Measurements from ENCODE around the gene VEGFB.

Gene VEGFB

GRCh38 chr11:64244107-64244506, 9.7 kb downstream of the VEGFB start:
- TF ChIP-seq POLR2AphosphoS5 (IDR thresholded peaks at IDR 0.05; ENCODE audit: low read depth, low read length) (no peak), FOXP2 (optimal IDR thresholded peaks at IDR 0.05; ENCODE audit: borderline replicate concordance, extremely low read depth, extremely low read length, insufficient read depth) (no peak), TAF1 (IDR thresholded peaks at IDR 0.05; ENCODE audit: borderline replicate concordance, insufficient read depth, low read length) (no peak), REST (IDR thresholded peaks at IDR 0.05; ENCODE audit: insufficient read depth in 1 of 2, low read depth in 2 of 2, low read length in 2 of 2) (no peak), SIN3A (IDR thresholded peaks at IDR 0.05; ENCODE audit: borderline replicate concordance, insufficient read depth, low read length) (no peak)

GRCh38 chr11:64244966-64245365, 10.6 kb downstream of the VEGFB start:
- no peak for TF ChIP-seq FOXP2 (optimal IDR thresholded peaks at IDR 0.05; ENCODE audit: borderline replicate concordance, extremely low read depth, extremely low read length, insufficient read depth)

- TF ChIP-seq FOXP2 (optimal IDR thresholded peaks at IDR 0.05; ENCODE audit: borderline replicate concordance, extremely low read depth, extremely low read length, insufficient read depth) (no peak), POLR2AphosphoS5 (IDR thresholded peaks at IDR 0.05; ENCODE audit: low read depth, low read length) (no peak), TAF1 (IDR thresholded peaks at IDR 0.05; ENCODE audit: borderline replicate concordance, insufficient read depth, low read length) (no peak), REST (IDR thresholded peaks at IDR 0.05; ENCODE audit: insufficient read depth in 1 of 2, low read depth in 2 of 2, low read length in 2 of 2) (no peak), SIN3A (IDR thresholded peaks at IDR 0.05; ENCODE audit: borderline replicate concordance, insufficient read depth, low read length) (no peak; the same call in 1 of the 2 replicates)
Measured at GRCh38 chr11:64245401-64245796, 11.0 kb downstream of the VEGFB start.

GRCh38 chr11:64245797-64246620, 11.6 kb downstream of the VEGFB start:
- TF ChIP-seq POLR2AphosphoS5 (IDR thresholded peaks at IDR 0.05; ENCODE audit: low read depth, low read length) (peak; percentile 40), SIN3A (IDR thresholded peaks at IDR 0.05; ENCODE audit: borderline replicate concordance, insufficient read depth, low read length) (0 out of 2 replicates have a peak, but pooled peaks have one; percentile 39), FOXP2 (optimal IDR thresholded peaks at IDR 0.05; ENCODE audit: borderline replicate concordance, extremely low read depth, extremely low read length, insufficient read depth) (no peak), TAF1 (IDR thresholded peaks at IDR 0.05; ENCODE audit: borderline replicate concordance, insufficient read depth, low read length) (peak; percentile 59; the same call in 1 of the 2 replicates)

- no peak for TF ChIP-seq TAF1 (IDR thresholded peaks at IDR 0.05; ENCODE audit: borderline replicate concordance, insufficient read depth, low read length)
- TF ChIP-seq REST (IDR thresholded peaks at IDR 0.05; ENCODE audit: insufficient read depth in 1 of 2, low read depth in 2 of 2, low read length in 2 of 2): no peak
- no peak; the same call in 1 of the 2 replicates for TF ChIP-seq POLR2AphosphoS5 (IDR thresholded peaks at IDR 0.05; ENCODE audit: low read depth, low read length)
- TF ChIP-seq SIN3A (IDR thresholded peaks at IDR 0.05; ENCODE audit: borderline replicate concordance, insufficient read depth, low read length): peak; percentile 31; the same call in 1 of the 2 replicates
- TF ChIP-seq FOXP2 (optimal IDR thresholded peaks at IDR 0.05; ENCODE audit: borderline replicate concordance, extremely low read depth, extremely low read length, insufficient read depth): no peak
Measured at GRCh38 chr11:64246871-64247728, 12.7 kb downstream of the VEGFB start, which contains the start of gene PPP1R14B. TSS of gene PPP1R14B (minus strand) at chr11:64246943. CDS start at chr11:64246673, 270 bp downstream.

Data from PFSK-1 (cell line).